GM04504 (cell line): Measurements from ENCODE around the gene ITPKB.
"Not testable (repeated sequence)": the region's sequence is repeated elsewhere in the genome, so short reads cannot be mapped to it uniquely, and the experiment has no call there.

Experiments
- DNase-seq: peaks from one replicate; pipeline ENCODE4 v3.0.0-alpha.2; 2012; ENCODE audit warnings: low read depth

The ITPKB gene

GRCh38 chr1:226602186-226603021 lies 136.7 kb downstream of the ITPKB start:
- peak; percentile 87 for DNase-seq

DNA sequence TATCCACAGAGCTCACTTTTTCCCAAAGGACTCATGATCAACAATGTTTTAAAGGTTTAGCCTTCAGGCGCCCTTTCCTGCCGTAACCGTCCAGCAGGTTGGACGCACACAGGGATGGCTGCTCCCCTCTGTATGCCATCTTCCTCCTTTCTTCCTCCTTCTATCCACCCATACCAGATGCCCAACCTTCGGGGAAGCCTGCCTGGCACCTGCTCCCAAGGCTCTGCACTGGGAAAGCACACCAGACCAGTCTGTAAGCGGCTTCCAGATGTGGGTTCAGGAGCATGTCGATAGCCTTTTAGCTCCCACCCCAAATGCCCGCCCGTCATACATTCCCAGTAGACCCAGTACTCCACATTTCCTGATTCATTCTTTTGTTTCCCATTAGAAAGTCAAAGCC lies 137.6 kb downstream of the ITPKB start:
- DNase-seq = no peak

- DNase-seq = no peak
Observed at GRCh38 chr1:226600254-226600653, 138.8 kb downstream of the ITPKB start.

- no peak for DNase-seq
Observed at GRCh38 chr1:226599636-226600238, 139.3 kb downstream of the ITPKB start.

DNA sequence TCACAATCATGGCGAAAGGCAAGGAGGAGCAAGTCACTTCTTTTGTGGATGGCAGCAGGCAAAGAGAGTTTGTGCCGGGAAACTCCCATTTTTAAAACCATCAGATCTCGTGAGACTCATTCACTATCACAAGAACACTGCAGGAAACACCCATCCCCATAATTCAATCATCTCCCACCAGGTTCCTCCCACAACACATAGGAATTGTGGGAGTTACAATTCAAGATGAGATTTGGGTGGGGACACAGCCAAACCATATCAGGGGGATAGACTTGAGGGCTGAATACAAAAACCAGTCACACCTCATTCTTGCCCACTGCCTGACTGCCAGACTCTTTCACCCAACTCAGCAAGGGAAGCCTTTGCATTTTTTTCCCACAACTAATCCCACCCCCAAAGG lies 140.1 kb downstream of the ITPKB start:
- DNase-seq = not testable (repeated sequence)

DNA sequence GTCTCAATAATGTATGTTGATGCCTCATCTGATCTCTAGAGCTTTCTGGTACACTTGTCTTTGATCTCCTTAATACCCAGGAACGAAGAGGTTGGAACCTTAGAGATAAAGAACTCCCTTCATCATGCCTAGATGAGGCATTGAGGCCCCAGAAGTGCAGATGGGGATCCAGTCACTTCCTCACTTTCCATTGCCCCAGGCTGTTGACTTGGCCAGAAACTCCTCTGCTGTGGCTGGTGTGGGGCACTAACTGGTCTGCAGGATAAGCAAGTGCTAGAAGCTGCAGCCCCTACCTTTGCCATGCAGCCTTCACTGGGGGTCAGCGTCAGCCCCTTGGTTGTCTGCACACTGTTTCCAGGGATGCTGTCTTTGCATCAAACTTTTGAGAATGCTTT lies 140.6 kb downstream of the ITPKB start:
- no peak for DNase-seq

- no peak for DNase-seq
Observed at GRCh38 chr1:226597616-226598454, 141.2 kb downstream of the ITPKB start.

GRCh38 chr1:226596531-226597165 lies 142.4 kb downstream of the ITPKB start:
- DNase-seq = no peak

DNA sequence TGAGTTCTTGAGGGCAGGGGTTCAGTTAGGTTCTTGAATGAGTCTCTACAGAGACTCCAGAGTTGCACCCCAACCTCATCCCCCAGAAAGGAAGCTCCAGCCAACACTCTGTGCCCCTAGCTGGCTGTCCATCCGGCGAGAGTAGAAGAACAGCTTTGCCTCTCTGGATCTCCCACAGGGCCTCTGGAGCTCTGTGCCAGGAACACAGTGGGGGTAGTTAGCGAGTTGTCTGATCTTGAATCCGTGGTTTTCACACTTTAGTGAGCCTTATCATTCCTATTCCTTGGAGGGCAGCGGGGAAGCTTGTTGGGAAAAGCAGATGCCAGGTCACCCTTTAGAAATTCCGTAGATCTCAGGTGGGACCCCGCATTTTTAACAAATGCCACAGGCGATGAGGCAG lies 145.5 kb downstream of the ITPKB start:
- DNase-seq = no peak

DNA sequence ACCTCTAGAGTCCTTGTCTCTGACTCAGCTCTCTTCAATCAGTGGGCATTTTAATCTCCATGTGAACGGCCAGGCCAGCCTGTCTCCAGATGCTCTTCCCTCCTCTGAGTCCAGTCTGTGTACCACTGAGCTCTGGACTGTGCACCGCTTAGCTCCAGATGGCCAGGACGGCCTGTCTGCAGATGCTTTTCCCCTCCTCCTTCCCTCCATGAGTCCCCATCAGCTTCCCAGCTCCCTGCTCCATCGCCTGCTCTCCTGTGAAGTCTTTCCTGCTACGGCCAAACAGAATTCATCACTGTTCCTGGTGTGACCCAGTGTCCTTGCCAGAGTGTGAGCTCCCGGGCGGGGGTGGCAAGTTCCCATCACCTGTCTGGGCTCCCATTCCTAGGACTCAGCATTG lies 148.5 kb downstream of the ITPKB start:
- no peak for DNase-seq

DNA sequence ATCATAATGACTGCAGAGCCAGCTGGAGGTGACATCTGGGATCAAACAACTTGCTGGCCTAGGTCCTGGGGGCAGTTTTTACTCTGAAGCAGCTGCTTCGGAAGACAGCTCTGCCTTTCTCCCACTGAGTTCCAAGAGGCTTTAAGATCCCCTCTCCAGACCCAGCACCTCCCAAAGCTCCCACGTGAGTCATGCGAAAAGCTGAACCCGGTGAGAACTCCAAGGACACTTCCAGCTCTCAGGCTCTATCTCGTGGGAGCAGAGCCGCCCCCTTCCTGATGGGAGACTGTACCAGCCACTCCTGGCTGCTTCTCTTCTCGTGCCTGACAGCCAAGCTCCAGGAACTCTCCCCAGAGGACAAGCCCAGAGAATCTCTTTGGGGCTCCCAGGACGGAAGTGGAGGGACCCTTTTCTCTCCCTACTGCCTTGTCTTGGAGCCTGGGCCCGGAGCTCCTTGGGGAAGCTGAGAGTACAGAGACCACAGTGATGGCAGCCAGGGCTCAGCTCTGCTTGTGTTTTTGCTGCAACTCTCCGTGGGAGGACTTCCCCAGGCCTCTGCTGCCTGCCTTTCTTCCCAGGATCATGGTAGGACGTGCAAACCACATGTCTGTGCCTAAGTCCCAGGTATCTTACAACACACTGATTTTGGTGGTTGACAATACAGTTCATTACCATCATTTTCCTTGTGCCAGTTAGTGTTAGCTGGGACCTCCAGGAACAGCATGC lies 149.9 kb downstream of the ITPKB start:
- no peak for DNase-seq

GRCh38 chr1:226588484-226588883 lies 150.6 kb downstream of the ITPKB start:
- DNase-seq = no peak

DNA sequence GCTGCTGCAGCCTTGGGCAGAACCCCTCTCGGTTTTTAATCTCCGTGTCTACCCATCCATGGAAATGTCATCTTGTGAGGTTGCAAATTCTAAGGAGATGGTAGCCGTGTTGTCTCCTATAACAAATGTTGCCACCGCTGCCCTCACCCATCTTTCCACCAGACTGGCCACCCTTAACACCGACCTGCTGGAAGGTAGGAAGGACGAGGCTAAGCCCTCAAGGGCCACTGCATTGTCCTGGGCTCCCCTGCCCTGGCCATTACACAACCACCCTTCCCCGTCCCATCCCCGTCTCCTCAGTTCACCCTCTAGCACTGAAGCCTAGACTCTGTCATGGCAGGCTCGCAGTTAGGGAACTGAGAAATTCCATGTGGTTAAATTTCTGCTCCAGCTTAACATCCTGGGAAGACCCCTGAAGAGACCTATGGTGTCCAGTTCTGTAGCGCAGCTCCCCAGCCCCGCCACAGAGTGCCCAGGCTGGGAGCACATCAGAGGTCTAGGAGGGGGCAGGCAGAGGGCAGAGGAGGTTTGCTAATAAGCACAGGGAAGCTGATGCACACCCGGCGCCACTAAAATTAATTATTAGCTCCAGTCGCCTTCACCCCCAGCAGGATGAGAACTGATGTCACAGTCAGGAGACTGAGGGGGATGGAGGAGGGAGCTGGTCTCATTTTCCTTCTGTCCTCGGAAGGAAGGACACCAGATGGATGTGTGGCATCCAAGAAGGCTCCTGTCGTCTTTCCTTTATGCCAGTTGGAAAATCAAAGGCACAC lies 152.2 kb downstream of the ITPKB start:
- no peak for DNase-seq

DNA sequence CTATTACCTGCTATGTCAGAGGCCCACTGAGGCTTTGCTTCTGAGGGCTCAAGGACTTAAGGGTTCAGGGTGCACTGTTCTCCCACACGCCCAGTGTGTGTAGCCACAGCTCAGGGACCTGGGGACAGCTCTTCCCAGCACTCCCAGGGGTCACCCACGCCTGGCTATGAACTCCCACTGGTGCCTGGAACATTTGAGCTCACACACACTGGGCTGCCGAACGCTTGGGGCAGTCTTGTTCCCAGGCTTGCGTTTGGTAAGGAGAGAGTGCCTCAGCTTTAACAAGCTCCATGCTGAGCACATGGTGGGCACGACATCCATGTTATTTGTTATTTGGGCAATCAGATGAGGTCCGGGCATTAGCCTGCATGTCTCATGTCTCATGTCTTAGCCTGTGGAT lies 153.0 kb downstream of the ITPKB start:
- DNase-seq = no peak

DNA sequence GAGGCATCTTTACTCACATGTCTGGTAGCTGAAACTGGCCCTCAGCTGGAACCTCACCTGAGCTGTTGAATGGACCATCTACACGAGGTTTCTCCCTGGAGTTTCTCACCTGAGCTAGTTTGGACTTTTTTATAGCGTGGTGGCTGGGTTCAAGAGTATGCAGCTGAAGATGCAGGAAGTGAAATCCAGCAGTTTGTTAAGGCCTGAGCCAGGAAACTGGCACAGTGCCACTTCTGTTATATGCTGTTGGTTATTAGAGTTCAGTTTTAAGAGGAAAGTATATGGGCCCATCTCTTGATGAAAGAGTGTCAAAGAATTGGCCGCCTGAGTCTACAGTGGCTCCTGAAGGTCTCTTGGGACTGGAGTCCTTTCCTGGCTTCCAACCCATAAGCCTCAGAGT lies 154.9 kb downstream of the ITPKB start:
- DNase-seq = no peak

DNA sequence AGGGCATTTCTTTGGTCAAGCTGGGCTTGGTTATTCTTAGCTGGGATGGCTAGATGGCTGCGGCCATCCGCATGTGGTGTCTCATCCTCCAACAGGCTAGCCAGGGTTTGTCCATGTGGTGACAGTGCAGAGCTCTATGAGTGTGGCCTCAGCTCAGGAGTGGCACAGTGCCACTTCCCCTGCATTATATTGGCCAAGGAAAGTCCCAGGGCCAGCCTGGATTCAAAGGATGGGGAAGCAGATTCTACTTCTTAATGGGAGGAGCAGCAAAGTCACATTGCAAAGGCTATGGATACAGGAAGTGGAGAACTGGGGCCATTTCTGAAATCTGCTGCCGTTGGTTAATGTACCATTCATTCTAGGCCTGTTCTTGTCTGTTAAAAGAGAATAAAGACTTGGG lies 156.1 kb downstream of the ITPKB start:
- no peak for DNase-seq
